ENCODE results near the gene TNFAIP1. TPM values are rescaled to one million over a fixed set of nuclear protein-coding genes. Genes with fewer than 3 reads are reported as not detected.

TNFAIP1 gene
- total and polyA plus RNA-seq, 4 experiments from 2014 or later, result 4.1 to 32.1 (median 21.2) TPM

- H3K27ac Mint-ChIP-seq, result no peak overlapping the region
Measured at GRCh38 chr17:28295677-28296578, 39.6 kb upstream of the TNFAIP1 start.

GRCh38 chr17:28298449-28298848 lies 37.1 kb upstream of the TNFAIP1 start:
- no peak overlapping the region for H3K4me3 Mint-ChIP-seq
- H3K4me1 ChIP-seq (ENCODE audit: insufficient read depth, low read length), result no peaks in the 10 kb centered on the region
- H3K27ac Mint-ChIP-seq, result no peak overlapping the region
- no peaks in the 10 kb centered on the region for H3K27me3 ChIP-seq (ENCODE audit: insufficient read depth, low read length)
- peaks cover 4% of the 10 kb centered on the region in 2 donors for H3K27me3 Mint-ChIP-seq
- H3K9me3 ChIP-seq (ENCODE audit: control insufficient read depth in 1 of 2, low read length in 2 of 2), result no peaks in the 10 kb centered on the region
- CTCF ChIA-PET (ENCODE audit: partially characterized antibody), result interaction anchor here (1.1 to 1.3 kb wide), 3 partner anchors 17 to 493 kb away, joined by 3 read pairs; no protein-coding TSS in a partner anchor
- H3K4me1 Mint-ChIP-seq, result no peaks in the 10 kb centered on the region
- no peaks in the 10 kb centered on the region for H3K36me3 ChIP-seq (ENCODE audit: insufficient read depth, low read length)
- no peaks in the 10 kb centered on the region for H3K9me3 Mint-ChIP-seq
- no peaks in the 10 kb centered on the region for H3K36me3 Mint-ChIP-seq
- DNase-seq, result no peak
- no peak overlapping the region for H3K4me3 ChIP-seq (ENCODE audit: low read length in 2 of 2)
- intact Hi-C loops (cut with micrococcal nuclease), result no loop called here
- POLR2A ChIA-PET (ENCODE audit: partially characterized antibody), result no interaction called here
- H3K27ac ChIP-seq (ENCODE audit: low read depth, low read length), result no peak overlapping the region

More at GRCh38 chr17:28295677-28296578, 39.6 kb upstream of the TNFAIP1 start:
- Histone ChIP-seq H3K4me1 (ENCODE audit: insufficient read depth, low read length) (no peaks in the 10 kb centered on the region), H3K27ac (ENCODE audit: low read depth, low read length) (no peak overlapping the region), H3K27me3 (ENCODE audit: insufficient read depth, low read length) (no peaks in the 10 kb centered on the region), H3K9me3 (ENCODE audit: control insufficient read depth in 1 of 2, low read length in 2 of 2) (no peaks in the 10 kb centered on the region), H3K4me3 (ENCODE audit: low read length in 2 of 2) (no peak overlapping the region), H3K36me3 (ENCODE audit: insufficient read depth, low read length) (no peaks in the 10 kb centered on the region)
- H3K9me3 Mint-ChIP-seq, result no peaks in the 10 kb centered on the region
- intact Hi-C loops (cut with micrococcal nuclease), result no loop called here
- no peaks in the 10 kb centered on the region for H3K36me3 Mint-ChIP-seq
- H3K4me3 Mint-ChIP-seq, result no peak overlapping the region
- ChIA-PET POLR2A (ENCODE audit: partially characterized antibody) (interaction anchor here (0.6 kb wide), 1 partner anchor 24 kb away, joined by 3 read pairs; no protein-coding TSS in a partner anchor), CTCF (ENCODE audit: partially characterized antibody) (interaction anchor here (0.9 to 1.2 kb wide), 3 partner anchors 11 to 62 kb away, joined by 3 to 4 read pairs (median 3); no protein-coding TSS in a partner anchor)
- DNase-seq, result no peak
- peaks cover 4% of the 10 kb centered on the region in 2 donors for H3K27me3 Mint-ChIP-seq
- no peaks in the 10 kb centered on the region for H3K4me1 Mint-ChIP-seq

GRCh38 chr17:28306954-28307401 lies 28.6 kb upstream of the TNFAIP1 start:
- no peak overlapping the region for H3K4me3 Mint-ChIP-seq
- no peaks in the 10 kb centered on the region for H3K4me1 Mint-ChIP-seq
- no peak overlapping the region for H3K4me3 ChIP-seq (ENCODE audit: low read length in 2 of 2)
- H3K4me1 ChIP-seq (ENCODE audit: insufficient read depth, low read length), result no peaks in the 10 kb centered on the region
- no peak for DNase-seq
- H3K9me3 Mint-ChIP-seq, result no peaks in the 10 kb centered on the region
- no peak overlapping the region for H3K27ac Mint-ChIP-seq
- ChIA-PET POLR2A (ENCODE audit: partially characterized antibody) (no interaction called here), CTCF (ENCODE audit: partially characterized antibody) (no interaction called here)
- H3K27me3 ChIP-seq (ENCODE audit: insufficient read depth, low read length), result no peaks in the 10 kb centered on the region
- H3K36me3 ChIP-seq (ENCODE audit: insufficient read depth, low read length), result no peaks in the 10 kb centered on the region
- no peak overlapping the region for H3K27ac ChIP-seq (ENCODE audit: low read depth, low read length)
- peaks cover 11 to 14% of the 10 kb centered on the region in 2 donors for H3K27me3 Mint-ChIP-seq
- H3K9me3 ChIP-seq (ENCODE audit: control insufficient read depth in 1 of 2, low read length in 2 of 2), result no peaks in the 10 kb centered on the region
- no peaks in the 10 kb centered on the region for H3K36me3 Mint-ChIP-seq
- intact Hi-C loops (cut with micrococcal nuclease), result no loop called here

- Mint-ChIP-seq H3K9me3 (no peaks in the 10 kb centered on the region), H3K4me1 (peaks cover 4 to 15% (median 9%) of the 10 kb centered on the region in 4 donors), H3K27me3 (no peaks in the 10 kb centered on the region), H3K27ac (peak overlapping the region in 1 of 7 donors; percentile 50), H3K36me3 (no peaks in the 10 kb centered on the region), H3K4me3 (no peak overlapping the region)
- Histone ChIP-seq H3K9me3 (ENCODE audit: control insufficient read depth in 1 of 2, low read length in 2 of 2) (no peaks in the 10 kb centered on the region), H3K4me3 (ENCODE audit: low read length in 2 of 2) (no peak overlapping the region), H3K4me1 (ENCODE audit: insufficient read depth, low read length) (peaks cover 8% of the 10 kb centered on the region), H3K27ac (ENCODE audit: low read depth, low read length) (no peak overlapping the region), H3K36me3 (ENCODE audit: insufficient read depth, low read length) (no peaks in the 10 kb centered on the region), H3K27me3 (ENCODE audit: insufficient read depth, low read length) (no peaks in the 10 kb centered on the region)
- DNase-seq, result no peak
- ChIA-PET POLR2A (ENCODE audit: partially characterized antibody) (no interaction called here), CTCF (ENCODE audit: partially characterized antibody) (no interaction called here)
- intact Hi-C loops (cut with micrococcal nuclease), result no loop called here
Measured at GRCh38 chr17:28313841-28314240, 21.7 kb upstream of the TNFAIP1 start.

- H3K4me3 Mint-ChIP-seq, result peak overlapping the region in 2 of 8 donors; percentile 4 to 95
- POLR2A ChIA-PET (ENCODE audit: partially characterized antibody), result no interaction called here
Measured at GRCh38 chr17:28315846-28316705, 19.5 kb upstream of the TNFAIP1 start.

GRCh38 chr17:28317099-28317965 lies 18.2 kb upstream of the TNFAIP1 start:
- H3K36me3 Mint-ChIP-seq, result no peaks in the 10 kb centered on the region
- no peaks in the 10 kb centered on the region for H3K27me3 Mint-ChIP-seq

More at GRCh38 chr17:28315846-28316705, 19.5 kb upstream of the TNFAIP1 start:
- H3K4me1 Mint-ChIP-seq, result peaks cover 15 to 32% (median 21%) of the 10 kb centered on the region in 4 donors
- DNase-seq, result no peak
- Histone ChIP-seq H3K4me3 (ENCODE audit: low read length in 2 of 2) (no peak overlapping the region), H3K27ac (ENCODE audit: low read depth, low read length) (no peak overlapping the region), H3K36me3 (ENCODE audit: insufficient read depth, low read length) (no peaks in the 10 kb centered on the region), H3K4me1 (ENCODE audit: insufficient read depth, low read length) (peaks cover 19% of the 10 kb centered on the region), H3K27me3 (ENCODE audit: insufficient read depth, low read length) (no peaks in the 10 kb centered on the region), H3K9me3 (ENCODE audit: control insufficient read depth in 1 of 2, low read length in 2 of 2) (no peaks in the 10 kb centered on the region)
- no peaks in the 10 kb centered on the region for H3K36me3 Mint-ChIP-seq
- intact Hi-C loops (cut with micrococcal nuclease), result no loop called here
- no peaks in the 10 kb centered on the region for H3K27me3 Mint-ChIP-seq
- no peak overlapping the region for H3K27ac Mint-ChIP-seq
- no peaks in the 10 kb centered on the region for H3K9me3 Mint-ChIP-seq
- CTCF ChIA-PET (ENCODE audit: partially characterized antibody), result no interaction called here

More at GRCh38 chr17:28317099-28317965, 18.2 kb upstream of the TNFAIP1 start:
- Mint-ChIP-seq H3K4me3 (peak overlapping the region; percentile 57 to 95 (median 91)), H3K27ac (peak overlapping the region in 2 of 7 donors; percentile 2 to 58), H3K4me1 (peaks cover 15 to 32% (median 21%) of the 10 kb centered on the region in 4 donors), H3K9me3 (no peaks in the 10 kb centered on the region)
- no peaks in the 10 kb centered on the region for H3K9me3 ChIP-seq (ENCODE audit: control insufficient read depth in 1 of 2, low read length in 2 of 2)
- no peak for DNase-seq
- POLR2A ChIA-PET (ENCODE audit: partially characterized antibody), result interaction anchor here (4.7 kb wide), 1 partner anchor 18 kb away, joined by 39 read pairs; the partner anchor contains the start of genes IFT20 and TNFAIP1
- H3K36me3 ChIP-seq (ENCODE audit: insufficient read depth, low read length), result no peaks in the 10 kb centered on the region
- H3K27me3 ChIP-seq (ENCODE audit: insufficient read depth, low read length), result no peaks in the 10 kb centered on the region
- no peak overlapping the region for H3K4me3 ChIP-seq (ENCODE audit: low read length in 2 of 2)
- intact Hi-C loops (cut with micrococcal nuclease), result no loop called here
- no peak overlapping the region for H3K27ac ChIP-seq (ENCODE audit: low read depth, low read length)
- peaks cover 19% of the 10 kb centered on the region for H3K4me1 ChIP-seq (ENCODE audit: insufficient read depth, low read length)
- CTCF ChIA-PET (ENCODE audit: partially characterized antibody), result interaction anchor here (1.0 to 2.1 kb wide), 5 partner anchors 8 to 66 kb away, joined by 3 to 9 read pairs (median 4); partner anchors contain the start of genes IFT20 and TNFAIP1
